ENCODE results near the gene GPR141.

The GPR141 gene

DNA sequence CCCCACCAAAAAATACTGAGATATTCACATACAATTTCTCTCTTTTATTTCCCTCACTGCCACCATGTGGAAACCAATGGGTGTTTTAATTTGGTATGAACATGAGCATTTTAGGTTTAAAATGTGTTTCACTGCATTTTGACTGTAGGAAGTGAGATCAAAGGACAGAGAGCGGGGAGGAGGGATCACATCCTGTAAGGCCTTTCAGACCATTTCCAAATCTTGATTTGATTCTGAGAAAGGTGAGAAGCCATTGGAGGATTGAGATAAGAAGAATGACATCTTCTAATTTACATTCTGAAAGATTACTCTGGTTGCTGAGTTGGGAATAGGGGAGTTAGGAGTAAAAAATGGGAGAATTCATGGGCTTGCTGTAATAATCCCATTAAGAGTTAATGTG, 42.5 kb downstream of the GPR141 start (continued):
- TF ChIP-seq TCF4 (CRISPR knock-in tag; IDR thresholded peaks at IDR 0.05; ENCODE audit: borderline replicate concordance) = no peak
- no peak for TF ChIP-seq ZC3H10 (CRISPR knock-in tag; IDR thresholded peaks at IDR 0.05)
- TF ChIP-seq ZNF8 (CRISPR knock-in tag; IDR thresholded peaks at IDR 0.05) = no peak
- TF ChIP-seq PPARA (CRISPR knock-in tag; IDR thresholded peaks at IDR 0.05; ENCODE audit: borderline replicate concordance) = no peak
- no peak for TF ChIP-seq RARB (CRISPR knock-in tag; IDR thresholded peaks at IDR 0.05)
- TF ChIP-seq ZNF70 (CRISPR knock-in tag; IDR thresholded peaks at IDR 0.05) = no peak

- ATAC-seq = no peak
- no peak for TF ChIP-seq TCF4 (CRISPR knock-in tag; IDR thresholded peaks at IDR 0.05; ENCODE audit: borderline replicate concordance)
Measured at GRCh38 chr7:37728747-37729146, 45.2 kb downstream of the GPR141 start.

- no peak for ATAC-seq
- TF ChIP-seq ZFP30 (CRISPR knock-in tag; IDR thresholded peaks at IDR 0.05) (no peak), ZNF565 (CRISPR knock-in tag; conservative IDR thresholded peaks at IDR 0.05; ENCODE audit: low read depth) (no peak), OSR1 (CRISPR knock-in tag; IDR thresholded peaks at IDR 0.05) (no peak), CSDC2 (CRISPR knock-in tag; IDR thresholded peaks at IDR 0.05) (no peak), ISL1 (CRISPR knock-in tag; IDR thresholded peaks at IDR 0.05) (no peak), ZNF8 (CRISPR knock-in tag; IDR thresholded peaks at IDR 0.05) (no peak), ZNF70 (CRISPR knock-in tag; IDR thresholded peaks at IDR 0.05) (no peak), SNAI2 (CRISPR knock-in tag; IDR thresholded peaks at IDR 0.05) (no peak), ZFP3 (CRISPR knock-in tag; IDR thresholded peaks at IDR 0.05) (no peak), ARNTL (CRISPR knock-in tag; IDR thresholded peaks at IDR 0.05; ENCODE audit: borderline replicate concordance, low read depth) (no peak), TCF4 (CRISPR knock-in tag; IDR thresholded peaks at IDR 0.05; ENCODE audit: borderline replicate concordance) (no peak), TOX (CRISPR knock-in tag; IDR thresholded peaks at IDR 0.05; ENCODE audit: borderline replicate concordance) (no peak), ESRRG (CRISPR knock-in tag; IDR thresholded peaks at IDR 0.05) (no peak), TSHZ2 (CRISPR knock-in tag; IDR thresholded peaks at IDR 0.05) (no peak), ZC3H10 (CRISPR knock-in tag; IDR thresholded peaks at IDR 0.05) (no peak)
- TF ChIP-seq, protein P1, sequence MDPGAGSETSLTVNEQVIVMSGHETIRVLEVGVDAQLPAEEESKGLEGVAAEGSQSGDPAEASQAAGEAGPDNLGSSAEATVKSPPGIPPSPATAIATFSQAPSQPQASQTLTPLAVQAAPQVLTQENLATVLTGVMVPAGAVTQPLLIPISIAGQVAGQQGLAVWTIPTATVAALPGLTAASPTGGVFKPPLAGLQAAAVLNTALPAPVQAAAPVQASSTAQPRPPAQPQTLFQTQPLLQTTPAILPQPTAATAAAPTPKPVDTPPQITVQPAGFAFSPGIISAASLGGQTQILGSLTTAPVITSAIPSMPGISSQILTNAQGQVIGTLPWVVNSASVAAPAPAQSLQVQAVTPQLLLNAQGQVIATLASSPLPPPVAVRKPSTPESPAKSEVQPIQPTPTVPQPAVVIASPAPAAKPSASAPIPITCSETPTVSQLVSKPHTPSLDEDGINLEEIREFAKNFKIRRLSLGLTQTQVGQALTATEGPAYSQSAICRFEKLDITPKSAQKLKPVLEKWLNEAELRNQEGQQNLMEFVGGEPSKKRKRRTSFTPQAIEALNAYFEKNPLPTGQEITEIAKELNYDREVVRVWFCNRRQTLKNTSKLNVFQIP (CRISPR knock-in tag; IDR thresholded peaks at IDR 0.05; ENCODE audit: borderline replicate concordance, low read depth) = no peak
Measured at GRCh38 chr7:37729181-37729580, 45.6 kb downstream of the GPR141 start.

GRCh38 chr7:37730501-37730900, 46.9 kb downstream of the GPR141 start:
- ATAC-seq = no peak
- TF ChIP-seq, protein P1 (CRISPR knock-in tag; IDR thresholded peaks at IDR 0.05; ENCODE audit: borderline replicate concordance, low read depth) = no peak
- no peak for TF ChIP-seq CSDC2 (CRISPR knock-in tag; IDR thresholded peaks at IDR 0.05)
- no peak for TF ChIP-seq ZFP3 (CRISPR knock-in tag; IDR thresholded peaks at IDR 0.05)
- TF ChIP-seq CREB5 (CRISPR knock-in tag; IDR thresholded peaks at IDR 0.05; ENCODE audit: low read depth) = no peak
- no peak for TF ChIP-seq ISL1 (CRISPR knock-in tag; IDR thresholded peaks at IDR 0.05)
- TF ChIP-seq ZNF8 (CRISPR knock-in tag; IDR thresholded peaks at IDR 0.05) = no peak
- no peak for TF ChIP-seq ESRRG (CRISPR knock-in tag; IDR thresholded peaks at IDR 0.05)
- no peak for TF ChIP-seq ZNF70 (CRISPR knock-in tag; IDR thresholded peaks at IDR 0.05)
- no peak for TF ChIP-seq ZFP30 (CRISPR knock-in tag; IDR thresholded peaks at IDR 0.05)
- no peak for TF ChIP-seq TCF4 (CRISPR knock-in tag; IDR thresholded peaks at IDR 0.05; ENCODE audit: borderline replicate concordance)
- TF ChIP-seq PPARA (CRISPR knock-in tag; IDR thresholded peaks at IDR 0.05; ENCODE audit: borderline replicate concordance) = no peak
- no peak for TF ChIP-seq TOX (CRISPR knock-in tag; IDR thresholded peaks at IDR 0.05; ENCODE audit: borderline replicate concordance)
- no peak for TF ChIP-seq OSR1 (CRISPR knock-in tag; IDR thresholded peaks at IDR 0.05)
- no peak for TF ChIP-seq ZC3H10 (CRISPR knock-in tag; IDR thresholded peaks at IDR 0.05)
- TF ChIP-seq, protein P2, sequence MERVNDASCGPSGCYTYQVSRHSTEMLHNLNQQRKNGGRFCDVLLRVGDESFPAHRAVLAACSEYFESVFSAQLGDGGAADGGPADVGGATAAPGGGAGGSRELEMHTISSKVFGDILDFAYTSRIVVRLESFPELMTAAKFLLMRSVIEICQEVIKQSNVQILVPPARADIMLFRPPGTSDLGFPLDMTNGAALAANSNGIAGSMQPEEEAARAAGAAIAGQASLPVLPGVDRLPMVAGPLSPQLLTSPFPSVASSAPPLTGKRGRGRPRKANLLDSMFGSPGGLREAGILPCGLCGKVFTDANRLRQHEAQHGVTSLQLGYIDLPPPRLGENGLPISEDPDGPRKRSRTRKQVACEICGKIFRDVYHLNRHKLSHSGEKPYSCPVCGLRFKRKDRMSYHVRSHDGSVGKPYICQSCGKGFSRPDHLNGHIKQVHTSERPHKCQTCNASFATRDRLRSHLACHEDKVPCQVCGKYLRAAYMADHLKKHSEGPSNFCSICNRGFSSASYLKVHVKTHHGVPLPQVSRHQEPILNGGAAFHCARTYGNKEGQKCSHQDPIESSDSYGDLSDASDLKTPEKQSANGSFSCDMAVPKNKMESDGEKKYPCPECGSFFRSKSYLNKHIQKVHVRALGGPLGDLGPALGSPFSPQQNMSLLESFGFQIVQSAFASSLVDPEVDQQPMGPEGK (CRISPR knock-in tag; IDR thresholded peaks at IDR 0.05; ENCODE audit: borderline replicate concordance) = no peak
- no peak for TF ChIP-seq BACH2 (CRISPR knock-in tag; IDR thresholded peaks at IDR 0.05; ENCODE audit: borderline replicate concordance)
- TF ChIP-seq ZNF565 (CRISPR knock-in tag; conservative IDR thresholded peaks at IDR 0.05; ENCODE audit: low read depth) = no peak
- no peak for TF ChIP-seq TSHZ2 (CRISPR knock-in tag; IDR thresholded peaks at IDR 0.05)
